H9 (cell line): ENCODE results near the gene BCL11B. TPM values are rescaled to one million over a fixed set of nuclear protein-coding genes. Genes with fewer than 3 reads are reported as not detected.

ENCODE experiments used
- DNase-seq: peaks from one replicate; pipeline ENCODE4 v3.0.0-alpha.2; 2017
- H2AFZ ChIP-seq: one replicate; pipeline ENCODE4 v1.6.1; 2013; ENCODE audit warnings: mild to moderate bottlenecking, low read length, control low read depth, moderate library complexity
- H2AK5ac ChIP-seq: 2 replicates; pipeline ENCODE4 v1.6.1; 2013; ENCODE audit warnings: low read length, control low read depth, mixed read lengths; ENCODE audit not compliant: insufficient read length
- H2BK120ac ChIP-seq: one replicate; pipeline ENCODE4 v1.6.1; 2013; ENCODE audit warnings: low read depth, mild to moderate bottlenecking, low read length, control low read depth, inconsistent platforms; ENCODE audit not compliant: poor library complexity, severe bottlenecking
- H2BK12ac ChIP-seq: 2 replicates; pipeline ENCODE4 v1.6.1; 2013; ENCODE audit warnings: low read length, control low read depth, mixed read lengths, low read depth; ENCODE audit not compliant: insufficient read length
- H2BK15ac ChIP-seq: 2 replicates; pipeline ENCODE4 v1.6.1; 2013; ENCODE audit warnings: low read depth, low read length, control low read depth
- H2BK20ac ChIP-seq: one replicate; pipeline ENCODE4 v1.6.1; 2013; ENCODE audit warnings: low read depth, mild to moderate bottlenecking, low read length, control low read depth, inconsistent platforms; ENCODE audit not compliant: poor library complexity, severe bottlenecking
- H2BK5ac ChIP-seq: 2 replicates; pipeline ENCODE4 v1.6.1; 2013; ENCODE audit warnings: low read length, control low read depth, mixed read lengths; ENCODE audit not compliant: insufficient read length
- H3K14ac ChIP-seq: 2 replicates; pipeline ENCODE4 v1.6.1; 2013; ENCODE audit warnings: low read length, control low read depth; ENCODE audit not compliant: insufficient read depth
- H3K18ac ChIP-seq: 2 replicates; pipeline ENCODE4 v1.6.1; 2013; ENCODE audit warnings: low read depth, mild to moderate bottlenecking, mixed read lengths, low read length, control low read depth; ENCODE audit not compliant: insufficient read length
- H3K23ac ChIP-seq: 2 replicates; pipeline ENCODE4 v1.6.1; 2013; ENCODE audit warnings: low read length, control low read depth, mixed read lengths, low read depth; ENCODE audit not compliant: insufficient read length
- H3K23me2 ChIP-seq: 2 replicates; pipeline ENCODE4 v1.6.1; 2013; ENCODE audit warnings: low read depth, mild to moderate bottlenecking, mixed read lengths, low read length, control low read depth; ENCODE audit not compliant: insufficient read length, poor library complexity, severe bottlenecking
- H3K27ac ChIP-seq: 2 replicates; pipeline ENCODE4 v1.5.1; 2013; ENCODE audit warnings: low read length, control low read depth, mixed read lengths, low read depth; ENCODE audit not compliant: insufficient read length
- H3K27me3 ChIP-seq: 2 replicates; pipeline ENCODE4 v1.6.1; 2013; ENCODE audit warnings: low read length, control low read depth, inconsistent platforms; ENCODE audit not compliant: insufficient read depth
- H3K4ac ChIP-seq: 2 replicates; pipeline ENCODE4 v1.6.1; 2013; ENCODE audit warnings: low read depth, mild to moderate bottlenecking, control low read depth, inconsistent platforms, low read length, moderate library complexity
- H3K4me1 ChIP-seq: 2 replicates; pipeline ENCODE4 v1.6.1; 2013; ENCODE audit warnings: low read length, control low read depth, inconsistent platforms; ENCODE audit not compliant: insufficient read depth
- H3K4me2 ChIP-seq: 2 replicates; pipeline ENCODE4 v1.6.1; 2013; ENCODE audit warnings: low read length, control low read depth, mixed read lengths; ENCODE audit not compliant: insufficient read length, insufficient read depth
- H3K56ac ChIP-seq: 2 replicates; pipeline ENCODE4 v1.6.1; 2013; ENCODE audit warnings: low read depth, mild to moderate bottlenecking, mixed read lengths, low read length, control low read depth; ENCODE audit not compliant: insufficient read length
- H3K79me1 ChIP-seq: 2 replicates; pipeline ENCODE4 v1.6.1; 2013; ENCODE audit warnings: low read depth, mild to moderate bottlenecking, moderate library complexity, low read length, control low read depth, inconsistent platforms; ENCODE audit not compliant: insufficient read depth, poor library complexity, severe bottlenecking
- H3K79me2 ChIP-seq: 2 replicates; pipeline ENCODE4 v1.6.1; 2013; ENCODE audit warnings: low read length, control low read depth, inconsistent platforms; ENCODE audit not compliant: insufficient read depth
- H3K9ac ChIP-seq: 2 replicates; pipeline ENCODE4 v1.6.1; 2013; ENCODE audit warnings: low read length, control low read depth, mixed read lengths; ENCODE audit not compliant: insufficient read length; ENCODE audit errors: extremely low read depth
- H3K9me3 ChIP-seq: one replicate; pipeline ENCODE4 v1.6.1; 2013; ENCODE audit warnings: low read depth, low read length, inconsistent platforms; ENCODE audit not compliant: control insufficient read depth
- H3T11ph ChIP-seq: one replicate; pipeline ENCODE4 v1.6.1; 2013; ENCODE audit warnings: mild to moderate bottlenecking, low read length, control low read depth, inconsistent platforms
- H4K20me1 ChIP-seq: one replicate; pipeline ENCODE4 v1.6.1; 2013; ENCODE audit not compliant: control insufficient read depth, insufficient read length, insufficient read depth
- H4K5ac ChIP-seq: 2 replicates; pipeline ENCODE4 v1.6.1; 2013; ENCODE audit warnings: low read depth, mild to moderate bottlenecking, mixed read lengths, low read length, control low read depth; ENCODE audit not compliant: insufficient read length
- H4K8ac ChIP-seq: replicated peaks from 2 replicates; pipeline ENCODE4 v1.6.1; 2013; ENCODE audit warnings: low read length, control low read depth, mixed read lengths, low read depth; ENCODE audit not compliant: insufficient read length
- H4K91ac ChIP-seq: 2 replicates; pipeline ENCODE4 v1.6.1; 2013; ENCODE audit warnings: low read depth, mild to moderate bottlenecking, moderate library complexity, mixed read lengths, low read length, control low read depth; ENCODE audit not compliant: insufficient read length
- H3K27ac Mint-ChIP-seq, 3 experiments: 2 replicates in 2 of 3; 3 replicates in 1 of 3; pipeline ENCODE4 v1.8.0; 2020 to 2021; ENCODE audit warnings: mixed read lengths in 3 of 3, mild to moderate bottlenecking in 1 of 3, moderate library complexity in 1 of 3
- H3K27me3 Mint-ChIP-seq: 2 replicates; pipeline ENCODE4 v1.8.0; 2021; ENCODE audit warnings: low read depth, mild to moderate bottlenecking, moderate library complexity, mixed read lengths
- H3K36me3 Mint-ChIP-seq, 3 experiments: 2 replicates in 2 of 3; 3 replicates in 1 of 3; pipeline ENCODE4 v1.8.0; 2020 to 2021; ENCODE audit warnings: low read depth in 3 of 3, mixed read lengths in 3 of 3; ENCODE audit not compliant: insufficient read depth in 1 of 3
- H3K4me1 Mint-ChIP-seq, 2 experiments: 2 replicates each; pipeline ENCODE4 v1.8.0; 2020; ENCODE audit warnings: mixed read lengths in 2 of 2
- H3K4me3 Mint-ChIP-seq, 2 experiments: 2 replicates in 1 of 2; 3 replicates in 1 of 2; pipeline ENCODE4 v1.8.0; 2020 to 2021; ENCODE audit warnings: mild to moderate bottlenecking in 2 of 2, mixed read lengths in 2 of 2, moderate library complexity in 1 of 2
- H3K9me3 Mint-ChIP-seq, 2 experiments: 2 replicates in 1 of 2; 3 replicates in 1 of 2; pipeline ENCODE4 v1.8.0; 2020; ENCODE audit warnings: mild to moderate bottlenecking in 2 of 2, mixed read lengths in 2 of 2, moderate library complexity in 1 of 2
- WGBS: extraction: QIAGEN DNeasy Blood & Tissue Kit; methylation state at CpG from one replicate; pipeline ENCODE4 v1.1.7; 2013; ENCODE audit warnings: missing lambda C conversion rate, low lambda C conversion rate, mixed read lengths; ENCODE audit not compliant: insufficient read length; ENCODE audit errors: extremely low coverage; 5-methylcytosine and 5-hydroxymethylcytosine counted together
- total RNA-seq: library from RNA; stranded (reverse); gene quantifications from 2 replicates; pipeline ENCODE4 v1.2.1, GENCODE V29; 2021
- TF ChIP-seq, protein P1 (sequence below): fragments of 200-600 bp; sonication (generic); conservative IDR thresholded peaks from 3 replicates; pipeline ENCODE4 v1.8.0; 2021; ENCODE audit warnings: antibody characterized with exemption, mild to moderate bottlenecking

BCL11B gene
- total RNA-seq, 1 experiment from 2014 or later: 4.9 TPM

DNA sequence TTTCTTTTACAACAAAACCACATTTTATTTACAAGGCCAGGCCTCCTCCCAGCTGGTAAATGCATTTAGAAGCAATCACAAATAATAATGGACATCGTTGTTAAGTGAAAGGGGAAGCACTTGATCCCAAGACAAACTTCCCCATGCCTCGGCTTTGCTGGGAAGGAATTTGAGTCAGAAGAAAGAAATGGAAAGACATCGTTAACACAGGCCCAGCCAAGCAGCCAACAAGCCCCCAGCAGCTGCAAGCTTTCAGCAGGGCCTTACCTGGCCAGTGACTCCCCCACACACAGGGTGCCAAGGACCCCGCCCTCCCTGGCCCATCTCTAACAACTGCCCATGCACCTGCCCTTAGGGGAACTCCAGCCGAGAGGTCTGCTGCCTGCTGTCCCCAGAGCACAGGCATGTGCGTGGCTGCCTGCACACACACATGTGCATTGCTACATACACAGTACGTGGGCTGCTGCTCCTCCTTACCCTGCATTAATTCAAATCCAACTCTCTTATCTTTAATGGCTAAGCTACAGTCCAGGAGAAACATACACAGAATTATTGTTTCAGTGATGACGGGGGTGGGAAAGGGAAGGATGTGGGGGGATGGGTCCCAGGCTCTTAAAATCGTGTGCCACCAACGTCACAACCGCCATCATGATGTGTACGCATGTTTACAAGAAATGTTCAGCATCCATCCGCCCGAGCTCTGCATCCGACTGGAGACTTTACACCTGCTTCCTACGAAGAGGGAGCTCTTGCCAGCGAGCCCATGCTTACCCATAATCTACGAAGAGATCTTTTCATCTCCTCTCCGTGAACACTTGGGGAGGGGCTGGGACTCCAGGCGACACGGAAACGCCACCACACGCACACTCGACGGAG, 9.8 kb downstream of the BCL11B start:
- H3K23ac ChIP-seq: no peak overlapping the region
- no peak overlapping the region for H4K5ac ChIP-seq
- H3K4ac ChIP-seq: no peak overlapping the region
- H2BK120ac ChIP-seq: no peak overlapping the region
- Mint-ChIP-seq H3K4me3 (peak overlapping the region in 1 of 2 experiments; percentile 61; a peak in 3 of 5 replicates), H3K27ac (peak overlapping the region in 2 of 3 experiments; percentile 49 to 84; a peak in 2 of 7 replicates), H3K36me3 (peaks cover 0 to 5% (median 1%) of the 10 kb centered on the region in 3 experiments; a peak in 2 of 7 replicates), H3K4me1 (peaks cover 90% of the 10 kb centered on the region in 2 experiments), H3K9me3 (no peaks in the 10 kb centered on the region; a peak in 1 of 5 replicates), H3K27me3 (no peaks in the 10 kb centered on the region)
- H3K79me2 ChIP-seq: peaks cover 2% of the 10 kb centered on the region; the same call in 1 of the 2 replicates
- H3K56ac ChIP-seq: no peak overlapping the region
- TF ChIP-seq, protein P1, sequence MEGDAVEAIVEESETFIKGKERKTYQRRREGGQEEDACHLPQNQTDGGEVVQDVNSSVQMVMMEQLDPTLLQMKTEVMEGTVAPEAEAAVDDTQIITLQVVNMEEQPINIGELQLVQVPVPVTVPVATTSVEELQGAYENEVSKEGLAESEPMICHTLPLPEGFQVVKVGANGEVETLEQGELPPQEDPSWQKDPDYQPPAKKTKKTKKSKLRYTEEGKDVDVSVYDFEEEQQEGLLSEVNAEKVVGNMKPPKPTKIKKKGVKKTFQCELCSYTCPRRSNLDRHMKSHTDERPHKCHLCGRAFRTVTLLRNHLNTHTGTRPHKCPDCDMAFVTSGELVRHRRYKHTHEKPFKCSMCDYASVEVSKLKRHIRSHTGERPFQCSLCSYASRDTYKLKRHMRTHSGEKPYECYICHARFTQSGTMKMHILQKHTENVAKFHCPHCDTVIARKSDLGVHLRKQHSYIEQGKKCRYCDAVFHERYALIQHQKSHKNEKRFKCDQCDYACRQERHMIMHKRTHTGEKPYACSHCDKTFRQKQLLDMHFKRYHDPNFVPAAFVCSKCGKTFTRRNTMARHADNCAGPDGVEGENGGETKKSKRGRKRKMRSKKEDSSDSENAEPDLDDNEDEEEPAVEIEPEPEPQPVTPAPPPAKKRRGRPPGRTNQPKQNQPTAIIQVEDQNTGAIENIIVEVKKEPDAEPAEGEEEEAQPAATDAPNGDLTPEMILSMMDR: no peak
- DNase-seq: no peak
- H3K18ac ChIP-seq: no peak overlapping the region
- H2BK15ac ChIP-seq: no peak overlapping the region
- no peak overlapping the region for H2AK5ac ChIP-seq
- no peak overlapping the region for H2BK20ac ChIP-seq
- H3K4me2 ChIP-seq: peak overlapping the region; percentile 44
- H2BK5ac ChIP-seq: no peak overlapping the region
- no peaks in the 10 kb centered on the region for H3K23me2 ChIP-seq
- peaks cover 25% of the 10 kb centered on the region for H3K4me1 ChIP-seq
- H4K20me1 ChIP-seq: peaks cover 5% of the 10 kb centered on the region
- H3K27me3 ChIP-seq: no peaks in the 10 kb centered on the region
- no peak overlapping the region for H4K91ac ChIP-seq
- no peak overlapping the region for H2BK12ac ChIP-seq
- no peaks in the 10 kb centered on the region for H3K9me3 ChIP-seq
- no peak overlapping the region for H4K8ac ChIP-seq
- no peak overlapping the region for H3K9ac ChIP-seq
- H3K27ac ChIP-seq: no peak overlapping the region
- no CpG with 5 or more reads among the region's 25 CpGs for WGBS
- no peak overlapping the region for H2AFZ ChIP-seq
- no peak overlapping the region for H3T11ph ChIP-seq
- no peaks in the 10 kb centered on the region for H3K79me1 ChIP-seq
- H3K14ac ChIP-seq: no peak overlapping the region; the same call in 1 of the 2 replicates
